ENCODE data around the gene NDUFS7.

NDUFS7 gene

GRCh38 chr19:1360126-1360817 lies 23.4 kb upstream of the NDUFS7 start:
- Mint-ChIP-seq H3K4me3 (no peak overlapping the region), H3K27ac (no peak overlapping the region), H3K27me3 (peaks cover 4% of the 10 kb centered on the region), H3K36me3 (ENCODE audit: low read depth) (peaks cover 84% of the 10 kb centered on the region), H3K9me3 (no peaks in the 10 kb centered on the region), H3K4me1 (ENCODE audit: low read depth) (peaks cover 54% of the 10 kb centered on the region)
- intact Hi-C loops (cut with micrococcal nuclease) = no loop called here

GRCh38 chr19:1360818-1361461 lies 22.8 kb upstream of the NDUFS7 start:
- no peak overlapping the region for H3K4me3 Mint-ChIP-seq
- H3K4me1 Mint-ChIP-seq (ENCODE audit: low read depth) = peaks cover 47% of the 10 kb centered on the region
- H3K36me3 Mint-ChIP-seq (ENCODE audit: low read depth) = peaks cover 86% of the 10 kb centered on the region
- H3K27me3 Mint-ChIP-seq = peaks cover 2% of the 10 kb centered on the region
- H3K9me3 Mint-ChIP-seq = no peaks in the 10 kb centered on the region
- intact Hi-C loops (cut with micrococcal nuclease) = no loop called here
- H3K27ac Mint-ChIP-seq = no peak overlapping the region

- Mint-ChIP-seq H3K9me3 (no peaks in the 10 kb centered on the region), H3K4me1 (ENCODE audit: low read depth) (peaks cover 46% of the 10 kb centered on the region), H3K27me3 (peaks cover 4% of the 10 kb centered on the region), H3K4me3 (no peak overlapping the region), H3K36me3 (ENCODE audit: low read depth) (peaks cover 94% of the 10 kb centered on the region), H3K27ac (no peak overlapping the region)
- intact Hi-C loops (cut with micrococcal nuclease) = no loop called here
These were observed 21.9 kb upstream of the NDUFS7 start for GRCh38 chr19:1361601-1362386.

- H3K36me3 Mint-ChIP-seq (ENCODE audit: low read depth) = peaks cover 91% of the 10 kb centered on the region
- H3K9me3 Mint-ChIP-seq = no peaks in the 10 kb centered on the region
- H3K27me3 Mint-ChIP-seq = peaks cover 4% of the 10 kb centered on the region
- H3K4me3 Mint-ChIP-seq = no peak overlapping the region
- peaks cover 54% of the 10 kb centered on the region for H3K4me1 Mint-ChIP-seq (ENCODE audit: low read depth)
- intact Hi-C loops (cut with micrococcal nuclease) = no loop called here
- no peak overlapping the region for H3K27ac Mint-ChIP-seq
These were observed 21.1 kb upstream of the NDUFS7 start for GRCh38 chr19:1362387-1363257.

- H3K27me3 Mint-ChIP-seq = peaks cover 4% of the 10 kb centered on the region
- intact Hi-C loops (cut with micrococcal nuclease) = no loop called here
- peaks cover 62% of the 10 kb centered on the region for H3K4me1 Mint-ChIP-seq (ENCODE audit: low read depth)
- H3K4me3 Mint-ChIP-seq = peak overlapping the region; percentile 9
- H3K27ac Mint-ChIP-seq = peak overlapping the region; percentile 31
- H3K9me3 Mint-ChIP-seq = no peaks in the 10 kb centered on the region
- peaks cover 91% of the 10 kb centered on the region for H3K36me3 Mint-ChIP-seq (ENCODE audit: low read depth)
These were observed 20.1 kb upstream of the NDUFS7 start for GRCh38 chr19:1363599-1363998.

- H3K4me1 Mint-ChIP-seq (ENCODE audit: low read depth) = peaks cover 62% of the 10 kb centered on the region
- H3K36me3 Mint-ChIP-seq (ENCODE audit: low read depth) = peaks cover 88% of the 10 kb centered on the region
- no peak overlapping the region for H3K4me3 Mint-ChIP-seq
- peaks cover 4% of the 10 kb centered on the region for H3K27me3 Mint-ChIP-seq
- no peaks in the 10 kb centered on the region for H3K9me3 Mint-ChIP-seq
- intact Hi-C loops (cut with micrococcal nuclease) = no loop called here
- no peak overlapping the region for H3K27ac Mint-ChIP-seq
These were observed 19.5 kb upstream of the NDUFS7 start for GRCh38 chr19:1364070-1364704.

GRCh38 chr19:1365319-1366269 lies 18.1 kb upstream of the NDUFS7 start:
- H3K27me3 Mint-ChIP-seq = peaks cover 4% of the 10 kb centered on the region
- intact Hi-C loops (cut with micrococcal nuclease) = no loop called here
- no peak overlapping the region for H3K27ac Mint-ChIP-seq
- H3K36me3 Mint-ChIP-seq (ENCODE audit: low read depth) = peaks cover 88% of the 10 kb centered on the region
- H3K4me1 Mint-ChIP-seq (ENCODE audit: low read depth) = peaks cover 55% of the 10 kb centered on the region
- no peak overlapping the region for H3K4me3 Mint-ChIP-seq
- H3K9me3 Mint-ChIP-seq = no peaks in the 10 kb centered on the region

- intact Hi-C loops (cut with micrococcal nuclease) = no loop called here
- Mint-ChIP-seq H3K9me3 (no peaks in the 10 kb centered on the region), H3K27ac (no peak overlapping the region), H3K4me3 (no peak overlapping the region), H3K4me1 (ENCODE audit: low read depth) (peaks cover 48% of the 10 kb centered on the region), H3K36me3 (ENCODE audit: low read depth) (peaks cover 88% of the 10 kb centered on the region), H3K27me3 (peaks cover 4% of the 10 kb centered on the region)
These were observed 17.4 kb upstream of the NDUFS7 start for GRCh38 chr19:1366296-1366695.

GRCh38 chr19:1366899-1367870 lies 16.5 kb upstream of the NDUFS7 start:
- Mint-ChIP-seq H3K4me3 (peak overlapping the region; percentile 0), H3K27ac (peak overlapping the region; percentile 11), H3K27me3 (peaks cover 4% of the 10 kb centered on the region), H3K9me3 (no peaks in the 10 kb centered on the region), H3K36me3 (ENCODE audit: low read depth) (peaks cover 88% of the 10 kb centered on the region), H3K4me1 (ENCODE audit: low read depth) (peaks cover 39% of the 10 kb centered on the region)
- intact Hi-C loops (cut with micrococcal nuclease) = no loop called here

- Mint-ChIP-seq H3K4me3 (no peak overlapping the region), H3K9me3 (no peaks in the 10 kb centered on the region), H3K36me3 (ENCODE audit: low read depth) (peaks cover 94% of the 10 kb centered on the region), H3K4me1 (ENCODE audit: low read depth) (peaks cover 18% of the 10 kb centered on the region), H3K27ac (no peak overlapping the region), H3K27me3 (peaks cover 2% of the 10 kb centered on the region)
- intact Hi-C loops (cut with micrococcal nuclease) = no loop called here
These were observed 14.4 kb upstream of the NDUFS7 start for GRCh38 chr19:1369214-1369805.

GRCh38 chr19:1370579-1371361 lies 12.9 kb upstream of the NDUFS7 start:
- Mint-ChIP-seq H3K4me1 (ENCODE audit: low read depth) (peaks cover 18% of the 10 kb centered on the region), H3K27ac (no peak overlapping the region), H3K27me3 (peaks cover 2% of the 10 kb centered on the region), H3K4me3 (no peak overlapping the region), H3K36me3 (ENCODE audit: low read depth) (peaks cover 83% of the 10 kb centered on the region), H3K9me3 (no peaks in the 10 kb centered on the region)
- intact Hi-C loops (cut with micrococcal nuclease) = no loop called here

All from dendritic cell treated with granulocyte-macrophage colony-stimulating factor and Interleukin-4, amounts not matched to agents 40 ng/mL and 50 ng/mL, for 4 days (primary cell).